Measurements from ENCODE around the gene USP33.

DNA sequence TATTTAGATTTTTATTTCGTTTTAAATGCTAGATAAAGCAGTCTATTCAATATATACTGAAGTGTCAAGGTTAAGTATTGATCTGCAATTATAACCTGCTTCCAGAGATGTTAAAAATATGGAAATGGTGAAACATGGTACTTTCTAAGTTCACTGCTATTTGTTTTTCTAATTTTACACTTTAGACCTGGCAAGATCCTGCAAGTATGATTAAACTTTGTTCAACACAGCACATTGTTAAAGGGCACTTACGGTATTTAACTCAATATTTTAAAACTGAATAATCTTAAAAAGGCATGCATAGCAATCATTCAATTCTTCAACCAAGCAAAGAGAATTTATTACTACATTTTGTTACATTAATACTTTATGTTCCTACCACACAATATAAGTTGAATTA is 41.5 kb downstream of the USP33 start:
- TF ChIP-seq YY1 (IDR thresholded peaks at IDR 0.05; ENCODE audit: insufficient read depth, insufficient read length) = no peak
- TF ChIP-seq ZNF274 (IDR thresholded peaks at IDR 0.05; ENCODE audit: low read depth, low read length) = no peak
